GM19099 (cell line): ENCODE measurements around the gene MACO1.

ENCODE experiments used
- POLR2A ChIP-seq: IDR thresholded peaks from 3 replicates; pipeline ENCODE4 v1.6.1; 2011; ENCODE audit warnings: low read depth; ENCODE audit not compliant: insufficient read length; ENCODE audit errors: extremely low read depth

MACO1 gene

GRCh38 chr1:25494952-25495351 is 64.3 kb downstream of the MACO1 start:
- TF ChIP-seq POLR2A = no peak

GRCh38 chr1:25500694-25501093 is 70.0 kb downstream of the MACO1 start:
- TF ChIP-seq POLR2A = no peak

- no peak for TF ChIP-seq POLR2A
Observed at GRCh38 chr1:25501235-25502058, 70.8 kb downstream of the MACO1 start.

GRCh38 chr1:25502957-25503356 is 72.3 kb downstream of the MACO1 start:
- no peak for TF ChIP-seq POLR2A

- TF ChIP-seq POLR2A = no peak
Observed at GRCh38 chr1:25503551-25504426, 73.1 kb downstream of the MACO1 start.

GRCh38 chr1:25504706-25505595 is 74.3 kb downstream of the MACO1 start:
- TF ChIP-seq POLR2A = no peak

- TF ChIP-seq POLR2A = no peak
Observed at GRCh38 chr1:25505656-25506385, 75.1 kb downstream of the MACO1 start.

GRCh38 chr1:25513666-25514065 is 83.0 kb downstream of the MACO1 start:
- no peak for TF ChIP-seq POLR2A

- TF ChIP-seq POLR2A = no peak
Observed at GRCh38 chr1:25515033-25515432, 84.3 kb downstream of the MACO1 start.

- no peak for TF ChIP-seq POLR2A
Observed at GRCh38 chr1:25516686-25517085, 86.0 kb downstream of the MACO1 start.

GRCh38 chr1:25517476-25518394 is 87.0 kb downstream of the MACO1 start:
- no peak for TF ChIP-seq POLR2A

- TF ChIP-seq POLR2A = no peak
Observed at GRCh38 chr1:25519624-25520023, 88.9 kb downstream of the MACO1 start.

GRCh38 chr1:25520446-25521061 is 89.9 kb downstream of the MACO1 start:
- TF ChIP-seq POLR2A = no peak
